ENCODE data around the gene SFMBT1.

Gene SFMBT1

GRCh38 chr3:53074366-53074696, 28.5 kb upstream of the SFMBT1 start:
- no peak for DNase-seq (ENCODE audit: low read depth)
- TF ChIP-seq CTCF (IDR thresholded peaks at IDR 0.05; ENCODE audit: control insufficient read depth, insufficient read depth, low read depth, low read length, missing control alignments) = no peak

GRCh38 chr3:53073553-53074365, 27.9 kb upstream of the SFMBT1 start:
- TF ChIP-seq CTCF (IDR thresholded peaks at IDR 0.05; ENCODE audit: control insufficient read depth, insufficient read depth, low read depth, low read length, missing control alignments) = no peak
- H3K4me3 ChIP-seq (ENCODE audit: control insufficient read depth, low read depth, low read length) = no peak overlapping the region
- no peak for DNase-seq (ENCODE audit: low read depth)

More at GRCh38 chr3:53074366-53074696, 28.5 kb upstream of the SFMBT1 start:
- H3K4me3 ChIP-seq (ENCODE audit: control insufficient read depth, low read depth, low read length) = no peak overlapping the region

- peak overlapping the region; percentile 60 for H3K4me3 ChIP-seq (ENCODE audit: control insufficient read depth, low read depth, low read length)
- peak; percentile 14 for DNase-seq (ENCODE audit: low read depth)
- TF ChIP-seq CTCF (IDR thresholded peaks at IDR 0.05; ENCODE audit: control insufficient read depth, insufficient read depth, low read depth, low read length, missing control alignments) = peak; percentile 97
Measured at GRCh38 chr3:53072653-53073552, 27.0 kb upstream of the SFMBT1 start.

- DNase-seq (ENCODE audit: low read depth) = no peak
- TF ChIP-seq CTCF (IDR thresholded peaks at IDR 0.05; ENCODE audit: control insufficient read depth, insufficient read depth, low read depth, low read length, missing control alignments) = no peak
- H3K4me3 ChIP-seq (ENCODE audit: control insufficient read depth, low read depth, low read length) = no peak overlapping the region
Measured at GRCh38 chr3:53071882-53072431, 26.1 kb upstream of the SFMBT1 start.

GRCh38 chr3:53069422-53070068, 23.7 kb upstream of the SFMBT1 start:
- no peak for DNase-seq (ENCODE audit: low read depth)
- no peak overlapping the region for H3K4me3 ChIP-seq (ENCODE audit: control insufficient read depth, low read depth, low read length)
- TF ChIP-seq CTCF (IDR thresholded peaks at IDR 0.05; ENCODE audit: control insufficient read depth, insufficient read depth, low read depth, low read length, missing control alignments) = no peak

GRCh38 chr3:53068176-53068575, 22.3 kb upstream of the SFMBT1 start:
- no peak for DNase-seq (ENCODE audit: low read depth)
- no peak for TF ChIP-seq CTCF (IDR thresholded peaks at IDR 0.05; ENCODE audit: control insufficient read depth, insufficient read depth, low read depth, low read length, missing control alignments)
- H3K4me3 ChIP-seq (ENCODE audit: control insufficient read depth, low read depth, low read length) = no peak overlapping the region

Data from AG09309 (cell line).